GM12878 (cell line): Measurements from ENCODE around the gene GSTM4. TPM values are rescaled to one million over a fixed set of nuclear protein-coding genes. Genes with fewer than 3 reads are reported as not detected.
"Not testable (repeated sequence)": the region's sequence is repeated elsewhere in the genome, so short reads cannot be mapped to it uniquely, and the experiment has no call there.

Experiments
- ATAC-seq: fragments of 200-7000 bp; cut with Tn5 transposase; 3 replicates; pipeline ENCODE4 v1.9.1; 2020; ENCODE audit warnings: mild to moderate bottlenecking, moderate library complexity
- BruUV-seq: library from RNA; stranded (reverse); fragments of 400-500 nt; replicated peaks from 2 replicates; lab custom pipeline; 2021; lab: Mats Ljungman, UMichigan
- CTCF ChIA-PET: fragments of 300-600 bp; sonication (Branson Sonifier 250); formaldehyde crosslinking; extraction: SDS; loops from one replicate; lab custom pipeline; 2021; ENCODE audit warnings: inconsistent platforms; lab: Yijun Ruan, JAX
- POLR2A ChIA-PET: fragments of 350-600 bp; formaldehyde crosslinking; extraction: SDS; loops from one replicate; lab custom pipeline; 2021; ENCODE audit warnings: inconsistent platforms; lab: Charles Lee
- RAD21 ChIA-PET: fragments of 300-600 bp; sonication (Branson Sonifier 250); formaldehyde crosslinking; loops from one replicate; lab custom pipeline; 2023; ENCODE audit warnings: antibody characterized with exemption; ENCODE audit not compliant: unreplicated experiment; lab: Charles Lee
- SMC1A ChIA-PET: fragments of 300-600 bp; sonication (Branson Sonifier 250); formaldehyde crosslinking; loops from one replicate; lab custom pipeline; 2023; ENCODE audit not compliant: unreplicated experiment, uncharacterized antibody; lab: Charles Lee
- DNase-seq: peaks from one replicate; pipeline ENCODE4 v3.0.0-alpha.2; 2011; ENCODE audit warnings: low read depth, low spot score
- FAIRE-seq: peaks from 3 replicates; lab custom pipeline; 2011; peaks lifted over from hg19 to GRCh38; lab: Jason Lieb, UNC
- H2AFZ ChIP-seq: 2 replicates; pipeline ENCODE4 v1.6.0; 2011; ENCODE audit warnings: low read depth, low read length, control low read depth; ENCODE audit not compliant: control insufficient read depth
- H3K27ac ChIP-seq: 2 replicates; pipeline ENCODE4 v1.5.1; 2011; ENCODE audit warnings: control low read depth; ENCODE audit not compliant: control insufficient read depth, insufficient read depth
- H3K27me3 ChIP-seq, 2 experiments: replicated peaks in 1 of 2; 2 replicates each; pipeline versions ENCODE4 v1.6.0 to v1.6.1; 2011; ENCODE audit warnings: low read length in 1 of 2; ENCODE audit not compliant: control insufficient read depth in 2 of 2, insufficient read depth in 2 of 2
- H3K36me3 ChIP-seq, 2 experiments: 2 replicates each; pipeline ENCODE4 v1.5.1; 2011; ENCODE audit warnings: low read length in 1 of 2; ENCODE audit not compliant: control insufficient read depth in 2 of 2, insufficient read depth in 2 of 2
- H3K4me1 ChIP-seq: 2 replicates; pipeline ENCODE4 v1.6.1; 2011; ENCODE audit warnings: mild to moderate bottlenecking, low read length, moderate library complexity, mixed read lengths; ENCODE audit not compliant: control insufficient read depth, insufficient read depth
- H3K4me2 ChIP-seq: 2 replicates; pipeline ENCODE4 v1.6.0; 2011; ENCODE audit warnings: control low read depth; ENCODE audit not compliant: control insufficient read depth, insufficient read depth
- H3K4me3 ChIP-seq: fragments of 200-600 bp; sonication (generic); 2 replicates; pipeline ENCODE4 v1.5.1; 2016
- H3K79me2 ChIP-seq: 2 replicates; pipeline ENCODE4 v1.6.0; 2011; ENCODE audit warnings: low read length; ENCODE audit not compliant: control insufficient read depth, insufficient read depth
- H3K9ac ChIP-seq: 2 replicates; pipeline ENCODE4 v1.8.0; 2011; ENCODE audit warnings: low read length, control low read depth, mixed read lengths; ENCODE audit not compliant: control insufficient read depth, insufficient read depth
- H3K9me3 ChIP-seq: replicated peaks from 3 replicates; pipeline ENCODE4 v1.5.1; 2011; ENCODE audit warnings: mild to moderate bottlenecking, low read length; ENCODE audit not compliant: control insufficient read depth, insufficient read depth
- H4K20me1 ChIP-seq: 2 replicates; pipeline ENCODE4 v1.6.0; 2011; ENCODE audit not compliant: control insufficient read depth, insufficient read depth
- BCL11A ChIP-seq: IDR thresholded peaks from 2 replicates; pipeline ENCODE4 v1.6.1; 2011; ENCODE audit warnings: low read depth, low read length
- CBFB ChIP-seq: IDR thresholded peaks from 2 replicates; pipeline ENCODE4 v1.6.1; 2016; ENCODE audit warnings: antibody characterized with exemption, low read depth
- CBX3 ChIP-seq: fragments of 200-600 bp; sonication (generic); IDR thresholded peaks from 2 replicates; pipeline ENCODE4 v1.6.1; 2016; ENCODE audit warnings: low read depth, borderline replicate concordance
- PAX5 ChIP-seq: IDR thresholded peaks from 2 replicates; pipeline ENCODE4 v1.6.1; 2011; ENCODE audit warnings: low read depth, low read length, borderline replicate concordance
- POU2F2 ChIP-seq: IDR thresholded peaks from 3 replicates; pipeline ENCODE4 v1.6.1; 2011; ENCODE audit warnings: low read depth, mild to moderate bottlenecking, low read length, borderline replicate concordance
- SRF ChIP-seq, 2 experiments: IDR thresholded peaks; 2 replicates each; pipeline ENCODE4 v1.6.1; 2011; ENCODE audit warnings: low read depth in 2 of 2, low read length in 2 of 2, mild to moderate bottlenecking in 1 of 2, moderate library complexity in 1 of 2
- WGBS: methylation state at CpG from one replicate; pipeline ENCODE4 v1.1.6; 2016; ENCODE audit warnings: low lambda C conversion rate; ENCODE audit not compliant: insufficient replicate concordance, insufficient coverage; ENCODE audit errors: missing lambda C conversion rate; 5-methylcytosine and 5-hydroxymethylcytosine counted together
- in situ Hi-C: fragments of 300-500 bp; cut with MboI; formaldehyde crosslinking; loops from 9 replicates; pipeline ENCODE4 v1.14.3; 2018; ENCODE audit warnings: mixed read lengths
- intact Hi-C: fragments of 100-400 bp; cut with micrococcal nuclease; formaldehyde crosslinking; loops from one replicate; pipeline ENCODE4 v1.14.2; 2022; ENCODE audit not compliant: unreplicated experiment
- polyA plus RNA-seq, 11 experiments: library from polyadenylated mRNA; depleted of rRNA in 4 of 11; unstranded in 6 of 11; stranded (reverse) in 5 of 11; fragments of >200 nt; fragmentation: Nextera tagmentation in 4 of 11; fragmentation: Illumina TruSeq in 1 of 11; extraction: Ambion mirVana in 4 of 11; extraction: Trizol in 1 of 11; gene quantifications; 1 replicate in 1 of 11; 2 replicates in 10 of 11; pipeline versions ENCODE4 v1.2.1 to v1.2.3, GENCODE V29; 2011 to 2016; ENCODE audit warnings: inconsistent platforms in 2 of 11, missing spikeins in 2 of 11, low read depth in 1 of 11
- total RNA-seq, 4 experiments: library from RNA; depleted of rRNA in 3 of 4; stranded (reverse); fragments of >200 nt in 3 of 4; fragmentation: Illumina TruSeq in 1 of 4; extraction: Trizol in 1 of 4; gene quantifications; 2 replicates each; pipeline versions ENCODE4 v1.2.1 to v1.2.3, GENCODE V29; 2013 to 2021
- TF ChIP-seq, protein P1 (sequence below): fragments of 150-350 bp; IDR thresholded peaks from 2 replicates; pipeline ENCODE4 v1.6.1; 2014; ENCODE audit warnings: mild to moderate bottlenecking, low read depth, low read length

GSTM4 gene
- total and polyA plus RNA-seq, 10 of the 15 experiments (the other 5 are each of a cell fraction or from before 2014, with no cell fraction given), result 14.3 to 37.2 (median 23.0) TPM

GRCh38 chr1:109671067-109671466 lies 15.2 kb downstream of the GSTM4 start (continued):
- TF ChIP-seq BCL11A (no peak), POU2F2 (no peak), CBX3 (no peak), PAX5 (no peak), SRF (IDR thresholded peaks at IDR 0.05; ENCODE audit: low read depth in 2 of 2, low read length in 2 of 2) (no peak), CBFB (no peak)
- TF ChIP-seq, protein P1, sequence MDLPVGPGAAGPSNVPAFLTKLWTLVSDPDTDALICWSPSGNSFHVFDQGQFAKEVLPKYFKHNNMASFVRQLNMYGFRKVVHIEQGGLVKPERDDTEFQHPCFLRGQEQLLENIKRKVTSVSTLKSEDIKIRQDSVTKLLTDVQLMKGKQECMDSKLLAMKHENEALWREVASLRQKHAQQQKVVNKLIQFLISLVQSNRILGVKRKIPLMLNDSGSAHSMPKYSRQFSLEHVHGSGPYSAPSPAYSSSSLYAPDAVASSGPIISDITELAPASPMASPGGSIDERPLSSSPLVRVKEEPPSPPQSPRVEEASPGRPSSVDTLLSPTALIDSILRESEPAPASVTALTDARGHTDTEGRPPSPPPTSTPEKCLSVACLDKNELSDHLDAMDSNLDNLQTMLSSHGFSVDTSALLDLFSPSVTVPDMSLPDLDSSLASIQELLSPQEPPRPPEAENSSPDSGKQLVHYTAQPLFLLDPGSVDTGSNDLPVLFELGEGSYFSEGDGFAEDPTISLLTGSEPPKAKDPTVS, result no peak

- H3K9ac ChIP-seq, FAIRE-seq, H3K4me1 ChIP-seq, intact Hi-C loops, H3K27ac ChIP-seq, RAD21 ChIA-PET, BruUV-seq, in situ Hi-C loops, H4K20me1 ChIP-seq, H3K27me3 ChIP-seq, ATAC-seq, H3K4me2 ChIP-seq, H3K9me3 ChIP-seq, H2AFZ ChIP-seq, H3K36me3 ChIP-seq, CTCF ChIA-PET, H3K79me2 ChIP-seq, DNase-seq, POLR2A ChIA-PET, H3K4me3 ChIP-seq, SMC1A ChIA-PET: not testable (repeated sequence)
- 81% methylated on average over 2 of the region's 2 CpGs for WGBS
Measured at GRCh38 chr1:109673861-109674260, 18.0 kb downstream of the GSTM4 start.

DNA sequence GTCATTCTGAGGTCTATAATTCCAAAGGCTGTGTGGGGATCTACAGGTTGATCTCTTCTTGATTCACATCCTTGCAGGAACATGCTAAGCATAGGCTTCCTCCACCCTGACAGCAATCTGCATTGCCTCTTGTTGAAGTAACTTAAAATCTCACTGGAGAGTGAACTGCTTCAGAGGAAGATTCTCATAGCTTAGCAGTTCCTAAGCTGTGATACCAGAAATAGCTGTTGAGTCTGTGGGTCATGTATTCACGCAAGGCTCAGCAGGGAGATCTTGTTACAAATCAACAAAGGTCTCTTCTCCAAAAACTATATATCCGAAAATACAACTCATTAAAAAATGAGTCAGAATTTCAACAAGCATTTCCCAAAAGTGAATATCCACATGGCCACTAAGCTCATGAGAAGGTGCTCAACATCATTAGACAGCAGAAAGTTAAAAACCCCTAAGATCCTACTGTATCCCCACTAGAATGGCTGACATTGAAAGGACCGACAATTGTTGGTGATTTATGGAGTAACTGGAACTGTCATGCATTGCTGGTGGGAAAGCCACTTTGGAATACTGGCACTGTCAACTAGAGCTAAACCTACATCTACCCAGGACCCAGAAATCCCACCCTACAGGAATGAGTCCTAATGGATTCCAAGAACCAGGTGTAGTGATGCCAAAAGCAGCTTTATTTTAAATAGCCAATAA lies 20.9 kb downstream of the GSTM4 start:
- H3K4me1 ChIP-seq, CTCF ChIA-PET, H3K9ac ChIP-seq, H3K36me3 ChIP-seq, RAD21 ChIA-PET, H3K4me2 ChIP-seq, BruUV-seq, ATAC-seq, H3K9me3 ChIP-seq, H3K27me3 ChIP-seq, intact Hi-C loops, H3K27ac ChIP-seq, H3K4me3 ChIP-seq, H3K79me2 ChIP-seq, H2AFZ ChIP-seq, POLR2A ChIA-PET, SMC1A ChIA-PET, FAIRE-seq, DNase-seq, in situ Hi-C loops, H4K20me1 ChIP-seq: not testable (repeated sequence)
- WGBS, result 57% methylated on average over 3 of the region's 3 CpGs
